HEK293 (cell line): ENCODE results near the gene KCNAB1.

Experiments
- CTCF ChIA-PET: fragments of 350-600 bp; formaldehyde crosslinking; extraction: SDS; loops from one replicate; lab custom pipeline; 2021; ENCODE audit warnings: antibody characterized with exemption; lab: Yijun Ruan, JAX
- POLR2A ChIA-PET: fragments of 300-600 bp; formaldehyde crosslinking; extraction: SDS; loops from one replicate; lab custom pipeline; 2020; ENCODE audit warnings: antibody characterized with exemption, inconsistent platforms; lab: Yijun Ruan, JAX
- H3K27ac ChIP-seq: fragments of 200-500 bp; sonication (Bioruptor generic); 2 replicates; pipeline ENCODE4 v1.5.1; 2014; ENCODE audit warnings: low read depth, low read length, control low read depth, inconsistent platforms; ENCODE audit errors: extremely low read depth
- H3K36me3 ChIP-seq, 2 experiments: fragments of 200-500 bp in 1 of 2; sonication (Bioruptor generic) in 1 of 2; 1 replicate in 1 of 2; 2 replicates in 1 of 2; pipeline ENCODE4 v1.5.1; 2014 to 2017; ENCODE audit warnings: inconsistent platforms in 2 of 2, low read length in 2 of 2; ENCODE audit not compliant: control insufficient read depth in 2 of 2, insufficient read depth in 1 of 2
- H3K4me1 ChIP-seq: fragments of 200-500 bp; sonication (Bioruptor generic); 2 replicates; pipeline ENCODE4 v1.5.1; 2014; ENCODE audit warnings: mild to moderate bottlenecking, low read length, inconsistent platforms; ENCODE audit not compliant: control insufficient read depth, insufficient read depth
- H3K4me3 ChIP-seq: 2 replicates; pipeline ENCODE4 v1.5.1; 2011; ENCODE audit warnings: low read depth, mild to moderate bottlenecking, control low read depth, low read length, moderate library complexity
- H3K9me3 ChIP-seq: fragments of 200-500 bp; sonication (Bioruptor generic); 2 replicates; pipeline ENCODE4 v1.5.1; 2014; ENCODE audit warnings: low read depth, low read length, inconsistent platforms; ENCODE audit not compliant: control insufficient read depth, insufficient read depth
- GLIS1 ChIP-seq: fragments of 450-650 bp; formaldehyde crosslinking; IDR thresholded peaks from 2 replicates; pipeline ENCODE4 v1.5.1; 2016; ENCODE audit warnings: missing biosample characterization, missing genetic modification characterization
- PRDM4 ChIP-seq: fragments of 450-650 bp; formaldehyde crosslinking; IDR thresholded peaks from 2 replicates; pipeline ENCODE4 v1.5.1; 2017; ENCODE audit warnings: missing biosample characterization, missing genetic modification characterization
- PRDM6 ChIP-seq: fragments of 450-650 bp; formaldehyde crosslinking; IDR thresholded peaks from 2 replicates; pipeline ENCODE4 v1.5.1; 2017; ENCODE audit warnings: missing biosample characterization, missing genetic modification characterization
- TCF7L2 ChIP-seq: IDR thresholded peaks from 2 replicates; pipeline ENCODE4 v1.6.1; 2011; ENCODE audit warnings: low read depth, mild to moderate bottlenecking, inconsistent platforms, low read length, moderate library complexity, borderline replicate concordance
- TRIM28 ChIP-seq: IDR thresholded peaks from 2 replicates; pipeline ENCODE4 v1.6.1; 2011; ENCODE audit warnings: low read length, control low read depth, borderline replicate concordance
- WT1 ChIP-seq: fragments of 450-650 bp; formaldehyde crosslinking; IDR thresholded peaks from 2 replicates; pipeline ENCODE4 v1.5.1; 2016; ENCODE audit warnings: missing biosample characterization, missing genetic modification characterization
- ZFP41 ChIP-seq: fragments of 450-650 bp; formaldehyde crosslinking; IDR thresholded peaks from 2 replicates; pipeline ENCODE4 v1.5.1; 2016; ENCODE audit warnings: missing biosample characterization, missing genetic modification characterization, borderline replicate concordance
- ZIC2 ChIP-seq: fragments of 450-650 bp; formaldehyde crosslinking; IDR thresholded peaks from 2 replicates; pipeline ENCODE4 v1.5.1; 2016; ENCODE audit warnings: missing biosample characterization, missing genetic modification characterization
- ZNF140 ChIP-seq: fragments of 450-650 bp; formaldehyde crosslinking; IDR thresholded peaks from 2 replicates; pipeline ENCODE4 v1.5.1; 2016; ENCODE audit warnings: missing biosample characterization, missing genetic modification characterization
- ZNF221 ChIP-seq: fragments of 450-650 bp; formaldehyde crosslinking; IDR thresholded peaks from 2 replicates; pipeline ENCODE4 v1.5.1; 2017; ENCODE audit warnings: missing biosample characterization, missing genetic modification characterization, borderline replicate concordance
- ZNF335 ChIP-seq: fragments of 450-650 bp; formaldehyde crosslinking; conservative IDR thresholded peaks from 2 replicates; pipeline ENCODE4 v1.5.1; 2016; ENCODE audit warnings: missing biosample characterization, missing genetic modification characterization
- ZNF433 ChIP-seq: fragments of 450-650 bp; formaldehyde crosslinking; IDR thresholded peaks from 2 replicates; pipeline ENCODE4 v1.5.1; 2016; ENCODE audit warnings: missing biosample characterization, missing genetic modification characterization, low read depth
- ZNF48 ChIP-seq: fragments of 450-650 bp; formaldehyde crosslinking; IDR thresholded peaks from 2 replicates; pipeline ENCODE4 v1.5.1; 2016; ENCODE audit warnings: missing biosample characterization, missing genetic modification characterization
- ZNF571 ChIP-seq: fragments of 450-650 bp; formaldehyde crosslinking; IDR thresholded peaks from 2 replicates; pipeline ENCODE4 v1.5.0; 2017; ENCODE audit warnings: missing biosample characterization, missing genetic modification characterization
- ZNF785 ChIP-seq: fragments of 450-650 bp; formaldehyde crosslinking; IDR thresholded peaks from 2 replicates; pipeline ENCODE4 v1.5.1; 2016; ENCODE audit warnings: missing biosample characterization, missing genetic modification characterization
- ZNF837 ChIP-seq: fragments of 450-650 bp; formaldehyde crosslinking; IDR thresholded peaks from 2 replicates; pipeline ENCODE4 v1.5.1; 2016; ENCODE audit warnings: missing biosample characterization, missing genetic modification characterization
- TF ChIP-seq, protein P1 (sequence below): fragments of 450-650 bp; IDR thresholded peaks from 2 replicates; pipeline ENCODE4 v1.5.1; 2018; ENCODE audit warnings: missing biosample characterization, mild to moderate bottlenecking, missing genetic modification characterization
- TF ChIP-seq, protein P2 (sequence below): fragments of 450-650 bp; formaldehyde crosslinking; IDR thresholded peaks from 2 replicates; pipeline ENCODE4 v1.5.1; 2016; ENCODE audit warnings: missing biosample characterization, missing genetic modification characterization, borderline replicate concordance

Gene KCNAB1

DNA sequence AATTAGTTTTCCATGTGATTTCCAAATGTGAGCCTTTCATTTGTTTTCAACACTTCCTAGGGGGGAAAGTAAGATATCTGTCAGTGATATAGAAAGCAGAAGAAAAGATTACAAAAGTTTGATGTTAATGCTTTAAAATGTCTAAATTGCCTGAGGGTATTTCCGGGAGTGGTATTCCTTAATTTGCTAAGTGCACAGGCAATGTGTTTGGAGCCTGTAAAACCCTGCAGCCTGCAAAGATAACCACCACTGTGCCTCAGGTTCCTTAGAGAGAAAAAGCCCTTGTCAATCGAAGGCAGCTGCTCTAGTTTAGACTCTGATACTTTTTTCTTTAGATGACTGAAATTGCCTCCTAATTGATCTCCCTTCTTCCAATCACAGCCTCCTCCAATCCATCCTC, 279.7 kb downstream of the KCNAB1 start:
- Histone ChIP-seq H3K9me3 (no peaks in the 10 kb centered on the region), H3K4me3 (no peak overlapping the region), H3K27ac (no peak overlapping the region), H3K4me1 (no peaks in the 10 kb centered on the region; the same call in 1 of the 2 replicates), H3K36me3 (no peaks in the 10 kb centered on the region)
- POLR2A ChIA-PET = no interaction called here
- no peak for TF ChIP-seq ZNF433
- no peak for TF ChIP-seq ZNF140
- no peak for TF ChIP-seq ZFP41 (tag by site-specific recombination)
- TF ChIP-seq ZNF785 (tag by site-specific recombination) = no peak
- TF ChIP-seq ZNF335 = peak; percentile 31; the same call in 1 of the 2 replicates
- TF ChIP-seq WT1 (tag by site-specific recombination) = peak; percentile 42; the same call in 1 of the 2 replicates
- peak; percentile 71; the same call in 1 of the 2 replicates for TF ChIP-seq TRIM28
- no peak for TF ChIP-seq ZNF221 (tag by site-specific recombination)
- no peak for TF ChIP-seq PRDM4 (tag by site-specific recombination)
- TF ChIP-seq TCF7L2 = peak; percentile 88; the same call in 1 of the 2 replicates
- TF ChIP-seq PRDM6 = peak; percentile 52
- no peak for TF ChIP-seq ZNF837 (tag by site-specific recombination)
- TF ChIP-seq, protein P1, sequence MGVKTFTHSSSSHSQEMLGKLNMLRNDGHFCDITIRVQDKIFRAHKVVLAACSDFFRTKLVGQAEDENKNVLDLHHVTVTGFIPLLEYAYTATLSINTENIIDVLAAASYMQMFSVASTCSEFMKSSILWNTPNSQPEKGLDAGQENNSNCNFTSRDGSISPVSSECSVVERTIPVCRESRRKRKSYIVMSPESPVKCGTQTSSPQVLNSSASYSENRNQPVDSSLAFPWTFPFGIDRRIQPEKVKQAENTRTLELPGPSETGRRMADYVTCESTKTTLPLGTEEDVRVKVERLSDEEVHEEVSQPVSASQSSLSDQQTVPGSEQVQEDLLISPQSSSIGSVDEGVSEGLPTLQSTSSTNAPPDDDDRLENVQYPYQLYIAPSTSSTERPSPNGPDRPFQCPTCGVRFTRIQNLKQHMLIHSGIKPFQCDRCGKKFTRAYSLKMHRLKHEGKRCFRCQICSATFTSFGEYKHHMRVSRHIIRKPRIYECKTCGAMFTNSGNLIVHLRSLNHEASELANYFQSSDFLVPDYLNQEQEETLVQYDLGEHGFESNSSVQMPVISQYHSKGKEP (tag by site-specific recombination) = peak; percentile 69
- TF ChIP-seq GLIS1 = peak; percentile 78
- TF ChIP-seq, protein P2, sequence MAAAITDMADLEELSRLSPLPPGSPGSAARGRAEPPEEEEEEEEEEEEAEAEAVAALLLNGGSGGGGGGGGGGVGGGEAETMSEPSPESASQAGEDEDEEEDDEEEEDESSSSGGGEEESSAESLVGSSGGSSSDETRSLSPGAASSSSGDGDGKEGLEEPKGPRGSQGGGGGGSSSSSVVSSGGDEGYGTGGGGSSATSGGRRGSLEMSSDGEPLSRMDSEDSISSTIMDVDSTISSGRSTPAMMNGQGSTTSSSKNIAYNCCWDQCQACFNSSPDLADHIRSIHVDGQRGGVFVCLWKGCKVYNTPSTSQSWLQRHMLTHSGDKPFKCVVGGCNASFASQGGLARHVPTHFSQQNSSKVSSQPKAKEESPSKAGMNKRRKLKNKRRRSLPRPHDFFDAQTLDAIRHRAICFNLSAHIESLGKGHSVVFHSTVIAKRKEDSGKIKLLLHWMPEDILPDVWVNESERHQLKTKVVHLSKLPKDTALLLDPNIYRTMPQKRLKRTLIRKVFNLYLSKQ = no peak
- CTCF ChIA-PET = no interaction called here

DNA sequence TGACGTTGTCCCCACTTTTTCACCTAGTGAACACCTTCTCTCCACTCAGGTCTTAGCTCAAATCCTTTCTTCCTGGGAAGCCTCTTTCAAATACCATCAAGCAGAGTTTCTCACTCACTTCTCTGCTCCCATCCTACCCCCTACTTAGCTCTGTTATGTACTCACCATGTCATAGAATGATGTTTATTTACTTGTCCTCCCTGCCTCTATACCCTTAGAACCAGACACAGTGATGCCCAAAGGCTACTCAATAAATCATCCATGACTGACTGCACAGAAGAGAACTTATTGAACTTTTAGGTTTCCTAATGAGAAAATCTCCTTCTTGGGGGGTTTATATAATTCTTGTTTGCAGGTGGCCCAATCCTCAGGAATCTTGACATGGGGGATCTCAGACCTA, 280.4 kb downstream of the KCNAB1 start:
- CTCF ChIA-PET = no interaction called here
- Histone ChIP-seq H3K9me3 (no peaks in the 10 kb centered on the region), H3K27ac (no peak overlapping the region), H3K4me1 (no peaks in the 10 kb centered on the region; the same call in 1 of the 2 replicates), H3K36me3 (no peaks in the 10 kb centered on the region), H3K4me3 (no peak overlapping the region)
- POLR2A ChIA-PET = no interaction called here
- TF ChIP-seq ZNF571 (tag by site-specific recombination) (no peak), GLIS1 (peak; percentile 82), ZIC2 (tag by site-specific recombination) (peak; percentile 56; the same call in 1 of the 2 replicates), ZNF48 (tag by site-specific recombination) (no peak), WT1 (tag by site-specific recombination) (peak; percentile 25; the same call in 1 of the 2 replicates)
